Stimulated activated CD4-positive, alpha-beta T cell treated with anti-CD3 and anti-CD28 coated beads, TNF-alpha, amount 100 ng/mL, for 48 hours (primary cell): Measurements from ENCODE around the gene DDX46.
"Not testable (repeated sequence)": the region's sequence is repeated elsewhere in the genome, so short reads cannot be mapped to it uniquely, and the experiment has no call there.

Source experiments
- DNase-seq, 3 donors: peaks; one replicate each; pipeline ENCODE4 v3.0.0-alpha.2; 2020; ENCODE audit warnings: low read depth in 3 of 3

Gene DDX46

DNA sequence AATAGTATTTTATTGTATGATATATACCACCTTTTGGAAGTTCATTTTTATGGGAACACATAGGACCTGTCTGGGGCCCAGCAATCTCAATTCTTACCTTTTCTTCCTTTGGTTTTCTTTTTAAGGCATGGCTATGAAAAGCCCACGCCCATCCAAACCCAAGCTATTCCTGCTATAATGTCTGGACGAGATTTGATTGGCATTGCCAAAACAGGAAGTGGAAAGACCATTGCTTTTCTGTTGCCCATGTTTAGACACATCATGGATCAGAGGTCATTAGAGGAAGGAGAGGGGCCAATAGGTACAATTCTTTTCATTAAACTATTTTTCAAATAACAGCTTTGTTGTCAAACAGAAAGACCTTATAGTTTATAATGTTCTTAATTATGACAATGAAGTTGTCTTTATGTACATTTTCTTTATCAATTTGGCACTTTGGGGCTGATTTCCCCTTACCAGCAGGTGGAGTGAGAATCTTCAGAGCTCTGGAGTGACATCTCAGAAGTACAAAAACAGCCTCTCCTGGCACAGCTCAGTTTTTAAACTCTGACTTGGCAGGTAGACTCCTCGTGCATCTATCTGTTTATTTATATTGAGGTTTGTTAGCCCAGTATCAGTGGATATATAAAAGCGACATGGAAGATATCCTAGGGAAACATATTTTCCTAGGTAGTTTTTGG is 25.8 kb downstream of the DDX46 start:
- DNase-seq, result no peak

DNA sequence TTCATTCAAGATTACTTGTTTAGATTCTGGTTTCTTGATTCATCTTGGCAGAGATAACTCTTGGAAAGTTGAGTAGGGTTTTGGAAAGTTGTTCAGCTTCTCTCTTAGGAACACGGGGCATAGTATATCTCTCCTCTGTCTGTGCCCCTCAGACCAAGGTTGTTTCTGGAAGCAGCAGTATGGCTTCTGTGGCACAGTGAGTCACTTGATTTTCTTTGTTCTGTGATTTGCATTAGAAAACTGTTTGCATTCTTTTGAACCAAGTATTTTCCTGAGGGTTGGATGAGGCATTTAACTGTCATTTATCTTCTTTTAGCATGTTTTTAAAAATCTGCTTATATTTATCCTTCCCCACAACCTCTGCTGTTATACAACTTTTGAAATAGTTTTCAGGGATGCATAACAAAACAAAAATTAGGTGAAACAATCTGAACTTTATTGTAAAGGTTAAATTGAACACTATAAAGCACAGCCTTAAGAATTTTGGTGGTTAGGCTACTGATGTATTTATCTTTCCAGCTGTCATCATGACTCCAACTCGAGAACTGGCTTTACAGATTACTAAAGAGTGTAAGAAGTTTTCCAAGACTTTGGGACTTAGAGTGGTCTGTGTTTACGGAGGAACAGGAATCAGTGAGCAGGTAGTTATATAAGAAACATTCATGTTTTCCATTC is 26.5 kb downstream of the DDX46 start:
- no peak for DNase-seq

DNA sequence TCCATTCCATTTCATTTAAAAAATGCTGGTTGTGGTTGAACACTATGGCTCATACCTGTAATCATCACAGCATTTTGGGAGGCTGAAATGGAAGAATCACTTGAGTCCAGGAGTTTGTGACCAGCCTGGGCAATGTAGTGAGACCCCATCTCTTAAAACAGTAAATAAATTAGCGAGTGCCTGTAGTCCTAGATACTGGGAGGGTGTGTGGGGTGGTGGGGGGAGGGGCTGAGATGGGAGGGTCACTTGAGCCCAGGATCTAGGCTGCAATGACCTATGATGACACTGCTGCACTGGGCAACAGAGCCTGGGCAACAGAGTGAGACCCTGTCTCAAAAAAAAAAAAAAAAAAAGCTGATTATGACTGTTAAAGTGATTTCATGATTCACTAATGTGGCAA is 29.1 kb downstream of the DDX46 start:
- no peak for DNase-seq

DNA sequence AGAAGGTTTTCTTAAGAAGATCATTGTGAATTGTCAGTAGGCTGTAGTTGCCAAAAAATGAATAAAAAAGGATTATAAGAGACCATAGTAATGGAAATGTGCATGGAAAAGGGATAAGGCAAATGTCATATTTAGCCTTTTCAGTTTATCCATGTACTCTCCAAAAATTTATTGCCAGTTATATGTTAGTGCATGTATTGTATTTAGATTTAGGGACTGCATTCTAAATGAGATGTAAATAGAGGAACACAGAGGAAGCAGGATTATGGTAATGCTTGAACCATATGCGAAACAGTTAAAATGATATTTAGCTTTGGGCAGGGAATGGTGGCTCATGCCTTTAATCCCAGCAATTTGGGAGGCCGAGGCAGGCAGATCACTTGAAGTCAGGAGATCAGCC is 33.0 kb downstream of the DDX46 start:
- DNase-seq, result no peak

DNA sequence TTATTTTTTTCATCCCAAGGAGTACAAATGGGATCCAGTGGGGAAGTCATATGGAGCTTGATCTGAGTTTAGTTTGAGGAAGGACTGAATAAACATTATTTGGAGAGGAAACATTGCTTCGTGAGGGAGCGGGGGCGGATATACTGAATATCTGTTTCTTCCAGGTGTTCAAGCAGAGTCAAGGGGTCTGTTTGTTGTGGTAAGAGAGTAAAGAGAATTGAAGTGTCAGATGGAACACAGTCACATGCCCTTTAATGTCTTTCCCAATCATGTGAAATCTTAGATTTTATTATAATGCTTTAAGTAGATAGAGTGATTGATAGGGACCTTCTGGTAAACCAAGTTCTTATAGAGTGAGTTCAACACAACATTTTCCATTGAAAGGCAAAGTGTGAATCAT is 33.7 kb downstream of the DDX46 start:
- DNase-seq, result no peak

DNA sequence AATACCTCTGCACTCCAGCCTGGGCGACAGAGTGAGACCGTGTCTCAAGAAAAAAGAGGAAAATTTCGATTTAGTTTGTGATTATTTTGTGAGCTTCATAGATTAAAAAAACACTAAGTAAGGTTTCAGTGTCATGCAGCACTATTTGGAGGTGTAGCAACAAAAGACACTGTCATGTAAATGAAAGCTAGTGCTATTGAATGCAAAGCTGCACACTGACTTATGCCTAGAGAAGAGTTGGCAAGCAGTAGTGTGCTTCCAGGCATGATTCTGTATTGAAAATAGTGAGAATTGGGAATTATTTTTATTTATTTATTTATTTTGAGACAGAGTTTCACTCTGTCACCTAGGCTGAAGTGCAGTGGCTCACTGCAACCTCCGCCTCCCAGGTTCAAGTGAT is 34.5 kb downstream of the DDX46 start:
- no peak for DNase-seq

DNA sequence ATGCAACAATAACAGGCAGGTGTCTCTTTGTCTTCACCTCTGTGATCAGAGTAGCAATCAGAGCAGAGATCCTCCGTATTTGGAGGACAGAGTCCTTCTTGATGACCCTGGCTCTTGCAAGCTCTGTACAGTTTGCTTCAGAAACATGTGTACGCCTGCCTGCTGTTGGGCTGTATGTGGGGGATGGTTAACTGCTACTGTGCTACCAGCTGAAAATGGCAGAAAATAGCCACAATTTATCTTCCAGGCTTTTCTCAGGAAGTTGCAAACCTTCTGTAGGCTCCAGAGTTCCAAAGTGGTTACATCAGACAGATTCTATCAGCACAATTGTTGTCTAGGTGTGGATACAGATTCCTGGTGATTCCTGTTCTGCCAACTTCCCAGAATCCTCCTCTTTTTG is 35.5 kb downstream of the DDX46 start:
- no peak for DNase-seq

DNA sequence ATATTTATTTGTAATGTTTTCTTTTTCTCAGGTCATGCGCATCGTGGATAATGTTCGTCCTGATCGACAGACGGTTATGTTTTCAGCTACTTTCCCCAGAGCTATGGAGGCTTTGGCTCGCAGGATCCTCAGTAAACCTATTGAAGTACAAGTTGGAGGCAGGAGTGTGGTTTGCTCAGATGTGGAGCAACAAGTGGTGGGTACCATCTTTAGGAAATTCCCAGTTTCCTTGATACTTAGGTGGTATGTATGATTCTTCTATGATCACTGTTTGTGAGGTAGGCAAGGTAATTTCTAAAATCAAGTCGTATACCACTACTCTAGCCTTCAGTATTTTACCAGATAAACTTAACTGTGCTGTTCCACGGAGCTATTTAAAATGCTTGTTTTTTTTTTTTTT is 36.2 kb downstream of the DDX46 start:
- no peak for DNase-seq

DNA sequence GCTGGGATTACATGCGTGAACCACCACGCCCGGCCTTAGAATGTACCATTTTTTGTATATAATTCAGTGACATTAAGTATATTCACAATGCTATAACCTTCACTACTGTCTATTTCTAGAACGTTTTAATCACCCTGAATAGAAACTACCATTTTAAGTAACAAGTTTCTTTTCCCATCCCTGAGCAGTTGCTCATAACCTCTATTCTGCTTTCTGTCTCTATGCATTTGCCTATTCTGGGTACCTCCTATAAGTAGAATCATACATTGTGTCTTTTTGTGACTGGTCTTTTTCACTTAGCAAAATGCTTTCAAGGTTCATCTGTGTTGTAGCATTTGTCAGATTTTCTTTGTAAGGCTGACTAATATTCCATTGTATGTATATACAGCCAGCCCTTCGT is 39.9 kb downstream of the DDX46 start:
- DNase-seq, result no peak

DNA sequence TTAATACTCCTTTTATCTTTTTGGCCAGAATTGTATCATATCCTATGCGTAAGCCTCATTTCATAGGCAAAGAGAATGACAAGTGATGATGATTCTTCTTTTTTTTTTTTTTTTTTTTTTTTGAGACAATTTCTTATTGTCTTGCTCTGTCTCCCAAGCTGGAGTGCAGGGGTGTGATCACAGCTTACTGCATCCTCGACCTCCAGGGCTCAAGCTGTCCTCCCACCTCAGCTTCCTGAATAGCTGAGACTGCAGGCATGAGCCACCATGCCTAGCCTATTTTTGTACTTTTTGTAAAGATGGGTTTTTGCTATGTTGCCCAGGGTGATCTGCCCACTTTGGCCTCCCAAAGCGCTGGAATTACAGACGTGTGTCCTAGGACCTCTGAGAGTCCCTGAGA is 45.2 kb downstream of the DDX46 start:
- no peak for DNase-seq

DNA sequence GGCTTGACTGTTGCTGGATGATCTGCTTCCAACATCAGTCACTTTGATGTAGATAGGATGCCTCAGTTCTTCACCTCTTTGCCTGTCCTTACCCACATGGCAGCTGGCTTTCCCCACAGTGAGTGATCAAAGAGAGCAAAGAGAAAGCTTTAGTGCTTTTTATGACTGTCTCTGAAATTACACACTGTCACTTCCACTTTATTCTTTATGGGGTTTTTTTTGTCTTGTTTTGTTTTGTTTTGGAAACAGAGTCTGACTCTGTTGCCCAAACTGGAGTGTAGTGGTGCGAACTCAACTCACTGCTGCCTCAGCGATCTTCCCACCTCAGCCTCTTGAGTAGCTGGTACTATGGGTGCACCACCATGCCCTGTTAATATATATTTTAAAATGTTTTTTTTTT is 54.8 kb downstream of the DDX46 start:
- peak in 1 of 3 donors; percentile 1 for DNase-seq

DNA sequence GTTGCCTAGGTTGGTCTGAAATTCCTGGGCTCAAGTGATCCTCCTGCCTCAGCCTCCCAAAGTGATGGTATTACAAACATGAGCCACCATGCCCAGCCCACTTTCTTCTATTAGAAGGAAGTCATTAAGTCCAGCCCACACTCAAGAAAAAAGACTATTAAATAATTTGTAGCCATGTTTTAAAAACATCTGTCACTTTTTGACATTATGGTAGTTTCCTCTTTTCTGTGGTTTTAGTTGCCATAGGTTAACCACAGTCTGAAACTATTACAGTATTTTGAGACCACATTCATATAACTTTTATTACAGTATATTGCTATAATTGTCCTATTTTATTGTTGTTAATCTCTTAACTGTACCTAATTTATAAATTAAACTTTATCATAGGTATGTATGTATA is 55.2 kb downstream of the DDX46 start:
- DNase-seq, result no peak

DNA sequence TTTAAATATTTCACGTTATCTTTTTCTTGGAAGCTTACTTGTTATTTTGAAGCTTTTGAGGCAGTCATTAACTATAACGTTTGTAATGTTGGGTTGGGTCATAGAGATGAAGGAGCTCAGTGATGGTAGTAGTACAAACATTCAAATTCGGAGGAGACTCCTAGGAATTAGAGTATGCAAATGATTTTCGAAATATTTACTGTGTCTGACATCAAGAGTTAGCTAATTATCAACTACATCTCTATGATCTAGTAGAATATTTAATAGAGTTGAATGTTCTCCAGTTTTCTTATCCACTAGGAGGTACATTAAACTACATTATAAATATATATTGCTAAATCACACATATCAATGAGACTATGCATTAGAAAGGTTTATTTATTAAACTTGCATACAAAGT is 58.4 kb downstream of the DDX46 start:
- DNase-seq, result no peak

DNA sequence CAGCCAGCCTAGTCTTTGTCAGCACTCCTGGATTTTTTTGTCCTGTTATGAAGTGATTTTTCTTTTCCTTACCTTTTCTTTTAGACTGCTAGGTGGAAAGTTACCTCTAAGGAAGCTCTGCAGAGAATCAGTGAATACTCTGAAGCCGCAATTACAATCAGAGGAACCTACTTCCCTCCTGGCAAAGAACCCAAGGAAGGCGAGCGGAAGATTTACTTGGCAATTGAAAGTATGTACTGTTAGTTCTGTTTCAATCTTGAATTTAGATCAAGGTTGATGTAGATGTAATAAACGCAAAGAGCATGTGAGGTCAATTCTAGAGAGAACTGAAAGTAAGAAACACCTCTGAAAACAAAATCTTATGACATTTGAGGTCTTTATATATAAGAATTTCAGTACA is 60.2 kb downstream of the DDX46 start:
- no peak for DNase-seq

DNA sequence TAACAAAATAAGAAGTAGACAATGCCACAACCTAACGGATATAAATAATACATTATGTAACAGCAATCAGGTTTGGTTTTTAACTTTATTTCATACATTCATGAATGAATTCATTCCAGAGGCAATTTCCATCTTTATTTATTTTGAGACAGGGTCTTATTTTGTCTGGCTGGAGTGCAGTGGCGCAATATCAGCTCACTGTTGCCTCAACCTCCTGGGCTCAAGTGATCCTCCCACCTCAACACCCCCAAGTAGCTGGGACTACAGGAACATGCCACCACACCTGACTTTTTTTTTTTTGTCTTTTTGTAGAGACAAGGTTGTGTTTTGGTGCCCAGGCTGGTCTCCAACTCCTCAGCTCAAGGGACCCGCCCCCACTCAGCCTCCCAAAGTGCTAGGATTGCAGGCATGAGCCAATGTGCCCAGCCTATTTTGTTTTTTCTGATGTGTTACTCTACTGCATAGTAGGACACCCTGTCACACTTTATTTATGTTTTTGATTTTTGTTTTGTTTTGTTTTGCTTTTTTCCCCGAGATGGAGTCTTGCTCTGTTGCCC is 60.9 kb downstream of the DDX46 start:
- DNase-seq, result no peak

DNA sequence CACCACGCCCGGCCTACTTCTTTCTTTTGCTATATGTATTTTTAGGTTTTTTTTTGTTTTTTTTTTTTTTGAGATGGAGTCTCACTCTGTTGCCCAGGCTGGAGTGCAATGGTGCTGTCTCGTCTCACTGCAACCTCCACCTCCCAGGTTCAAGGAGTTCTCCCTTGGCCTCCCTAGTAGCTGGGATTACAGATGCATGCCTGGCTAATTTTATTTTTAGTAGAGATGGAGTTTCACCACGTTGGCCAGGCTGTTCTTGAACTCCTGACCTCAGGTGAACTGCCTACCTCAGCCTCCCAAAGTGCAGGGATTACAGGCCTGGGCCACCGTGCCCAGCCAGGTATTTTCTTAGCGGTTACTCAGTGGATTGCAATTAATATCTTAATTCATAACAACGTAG is 63.3 kb downstream of the DDX46 start:
- DNase-seq, result no peak

DNA sequence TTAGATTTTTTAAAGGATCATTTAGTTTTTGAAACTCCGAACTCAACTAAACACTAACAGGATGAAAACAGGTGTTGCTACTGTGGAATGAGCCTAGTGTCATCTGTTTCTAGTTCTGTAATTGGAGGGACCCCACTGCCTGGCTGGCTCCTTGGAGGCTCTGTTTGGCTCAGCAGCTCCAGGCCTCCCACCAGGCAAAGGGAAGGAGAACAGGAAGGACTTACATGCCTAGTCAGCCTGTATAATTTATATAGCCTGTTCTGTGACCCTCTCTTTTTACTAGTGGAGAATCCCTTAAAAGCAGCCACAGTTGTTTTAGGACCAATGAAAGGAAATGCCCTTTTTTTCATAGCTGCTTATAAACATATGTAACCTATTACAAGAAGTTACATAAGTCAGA is 66.1 kb downstream of the DDX46 start:
- no peak for DNase-seq

DNA sequence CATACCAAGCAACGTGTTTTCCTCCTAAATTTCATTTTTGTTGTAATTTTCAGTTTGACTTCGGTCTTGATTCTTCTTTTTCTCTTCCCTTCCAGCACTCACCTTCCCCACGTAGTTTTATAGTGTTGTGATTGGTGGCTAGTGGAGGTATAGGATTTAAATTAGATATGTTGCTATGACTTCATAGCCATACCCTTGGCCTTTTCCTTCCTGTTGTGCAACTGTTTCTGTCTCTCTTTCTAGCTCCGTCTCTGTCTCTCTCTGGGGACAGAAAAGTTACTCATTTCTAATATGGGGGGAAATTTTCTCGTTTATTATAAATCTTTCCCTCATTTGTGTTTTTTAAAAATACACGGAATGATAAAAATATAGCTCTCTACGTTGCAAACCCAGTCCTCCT is 66.6 kb downstream of the DDX46 start:
- no peak for DNase-seq

DNA sequence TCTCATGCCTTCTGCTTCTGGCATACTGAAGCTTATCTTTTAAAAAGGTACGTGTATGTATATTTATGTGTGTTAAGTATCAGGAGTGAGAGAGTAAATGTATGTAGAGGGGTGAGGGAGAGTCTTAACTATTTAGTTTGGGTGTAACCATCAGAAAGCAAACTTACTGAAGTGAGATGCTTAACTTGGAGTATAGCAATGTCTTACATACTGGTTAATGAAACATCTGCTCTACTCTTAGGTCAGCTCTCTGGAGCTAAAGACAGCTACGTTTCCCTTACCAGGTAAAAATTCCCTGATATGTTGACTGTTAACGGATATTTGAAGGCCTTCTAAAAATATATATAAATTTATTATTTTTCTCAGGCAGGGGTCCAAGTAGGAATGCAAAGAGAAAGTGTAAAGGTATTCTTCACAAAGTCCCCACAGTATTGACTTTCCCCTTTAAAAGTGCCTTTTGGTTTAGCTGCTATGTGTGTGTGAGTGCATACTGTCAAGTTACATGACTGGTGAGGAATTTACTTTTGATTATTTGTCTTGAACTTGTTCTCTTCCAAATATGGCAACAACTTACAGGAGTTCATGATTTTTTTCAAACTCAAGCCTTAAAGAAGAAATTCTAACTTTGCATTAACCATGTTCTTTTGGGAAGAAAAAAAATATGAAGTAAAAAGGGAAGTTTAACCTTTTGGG is 74.9 kb downstream of the DDX46 start:
- DNase-seq, result no peak

DNA sequence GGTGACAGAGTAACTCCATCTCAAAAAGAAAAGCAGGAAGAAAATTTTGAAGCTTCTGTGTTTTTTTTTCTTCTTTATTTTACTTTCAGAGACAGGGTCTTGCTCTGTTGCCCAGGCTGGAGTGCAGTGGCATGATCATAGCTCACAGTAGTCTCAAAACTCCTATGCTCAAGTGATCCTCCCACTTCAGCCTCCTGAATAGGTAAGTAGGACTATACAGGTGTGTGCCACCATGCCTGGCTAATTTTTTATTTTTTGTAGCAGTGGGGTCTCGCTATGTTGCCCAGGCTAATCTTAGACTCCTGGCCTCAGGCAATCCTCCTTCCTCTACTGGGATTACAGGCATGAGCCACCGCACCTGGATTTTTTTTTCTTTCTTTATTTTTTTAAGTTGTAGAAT is 77.0 kb downstream of the DDX46 start:
- no peak for DNase-seq

DNA sequence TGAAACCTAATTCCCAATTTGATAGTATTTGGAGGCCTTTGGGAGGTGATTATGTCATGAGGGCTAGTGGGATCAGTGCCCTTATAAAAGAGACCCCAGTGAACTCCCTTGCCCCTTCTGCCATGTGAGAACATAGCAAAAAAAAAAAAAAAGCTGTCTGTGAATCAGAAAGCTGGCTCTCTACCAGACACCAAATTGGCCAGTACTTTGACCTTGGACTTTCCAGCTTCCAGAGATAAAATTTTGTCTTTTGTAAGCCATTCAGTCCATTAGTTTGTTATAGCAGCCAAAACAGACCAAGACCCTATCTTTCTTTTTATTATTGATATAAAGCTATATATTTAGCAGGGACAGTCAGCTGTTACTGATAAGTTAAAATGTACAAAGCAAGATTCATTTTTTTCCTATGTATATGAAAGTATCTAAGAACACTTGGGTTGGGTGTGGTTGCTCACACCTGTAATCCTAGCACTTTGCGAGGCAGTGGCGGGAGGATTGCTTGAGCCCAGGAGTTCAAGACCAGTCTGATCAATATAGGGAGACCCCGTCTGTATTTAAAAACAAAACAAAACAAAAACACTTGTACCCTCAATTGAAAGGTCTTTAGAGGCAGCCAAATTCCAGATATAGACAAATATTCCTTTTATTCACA is 79.1 kb downstream of the DDX46 start:
- DNase-seq, result no peak

DNA sequence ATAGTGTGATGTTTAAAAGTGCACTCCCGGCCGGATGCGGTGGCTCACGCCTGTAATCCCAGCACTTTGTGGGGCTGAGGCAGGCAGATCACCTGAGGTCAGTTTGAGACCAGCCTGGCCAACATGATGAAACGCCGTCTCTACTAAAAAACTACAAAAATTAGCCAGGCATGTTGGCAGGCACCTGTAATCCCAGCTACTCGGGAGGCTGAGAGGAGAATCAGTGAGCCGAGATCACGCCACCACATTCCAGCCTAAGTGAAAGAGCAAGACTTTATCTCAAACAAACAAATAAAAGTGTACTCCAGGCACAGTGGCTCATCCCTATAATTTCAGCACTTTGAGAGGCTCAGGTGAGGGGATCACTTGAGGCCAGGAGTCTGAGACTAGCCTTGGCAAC is 79.8 kb downstream of the DDX46 start:
- DNase-seq, result not testable (repeated sequence)

DNA sequence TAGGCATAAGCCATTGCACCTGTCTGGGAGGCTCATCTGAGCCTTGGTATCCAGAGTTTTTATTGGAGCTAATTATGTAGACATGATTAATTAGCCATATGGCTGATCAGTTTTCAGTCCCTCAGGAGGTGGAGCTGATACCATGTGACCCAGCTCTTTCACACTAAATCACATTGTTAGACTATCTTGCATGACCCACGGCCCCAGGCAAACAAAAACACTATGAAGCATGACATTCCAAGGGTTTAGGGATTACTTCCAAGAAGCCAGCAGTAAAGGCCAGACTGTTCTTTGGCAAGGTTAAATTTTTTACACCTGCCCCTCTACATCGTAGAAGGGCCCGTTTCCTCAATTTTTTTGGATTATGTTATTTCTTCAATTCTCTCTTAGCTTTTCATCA is 82.2 kb downstream of the DDX46 start:
- DNase-seq, result no peak
